ENCODE data around the gene KLF13. TPM values are rescaled to one million over a fixed set of nuclear protein-coding genes. Genes with fewer than 3 reads are reported as not detected.

KLF13 gene
- total and polyA plus RNA-seq, 2 experiments from 2014 or later: 23.5 to 28.6 TPM

Other genes starting within 250 kb of the KLF13 start
- not detected in 2 replicates for gene TRPM1, start 225.1 kb upstream of the KLF13 start, total RNA-seq (2014; rRNA removed; shearing (Covaris generic))
- 0.17 and 0.19 TPM in 2 replicates for gene TRPM1, start 225.1 kb upstream of the KLF13 start, polyA plus RNA-seq (2016; fragmentation: Nextera tagmentation; extraction: Ambion mirVana)